ENCODE results near the gene NTHL1. TPM values are rescaled to one million over a fixed set of nuclear protein-coding genes. Genes with fewer than 3 reads are reported as not detected.

Gene NTHL1
- total and polyA plus RNA-seq, 10 of the 15 experiments (the other 5 are each of a cell fraction or from before 2014, with no cell fraction given), result 0.85 to 54.7 (median 39.0) TPM

GRCh38 chr16:2078691-2079090 lies 31.1 kb upstream of the NTHL1 start (continued):
- TF ChIP-seq ZBTB40 (IDR thresholded peaks at IDR 0.05; ENCODE audit: borderline replicate concordance), result no peak
- TF ChIP-seq BCL11A (IDR thresholded peaks at IDR 0.05; ENCODE audit: low read depth, low read length), result no peak
- no peak for TF ChIP-seq ZNF24 (IDR thresholded peaks at IDR 0.05)
- no peak for TF ChIP-seq BRCA1 (IDR thresholded peaks at IDR 0.05; ENCODE audit: low read depth, low read length)
- no peak for TF ChIP-seq IKZF1 (conservative IDR thresholded peaks at IDR 0.05)

GRCh38 chr16:2078096-2078495 lies 30.5 kb upstream of the NTHL1 start:
- no peaks in the 10 kb centered on the region for H3K79me2 ChIP-seq (ENCODE audit: control insufficient read depth, insufficient read depth, low read length)
- no peak overlapping the region for H3K9ac ChIP-seq (ENCODE audit: control insufficient read depth, insufficient read depth, low read length)
- TF ChIP-seq PKNOX1 (IDR thresholded peaks at IDR 0.05), result no peak
- no peak for TF ChIP-seq CHD2 (IDR thresholded peaks at IDR 0.05; ENCODE audit: borderline replicate concordance, low read depth, low read length)
- TF ChIP-seq BHLHE40 (IDR thresholded peaks at IDR 0.05; ENCODE audit: borderline replicate concordance in 1 of 2, low read depth in 2 of 2, low read length in 1 of 2), result no peak
- TF ChIP-seq FOS (IDR thresholded peaks at IDR 0.05; ENCODE audit: borderline replicate concordance, extremely low read depth, insufficient read length), result no peak
- TF ChIP-seq SRF (IDR thresholded peaks at IDR 0.05; ENCODE audit: low read depth in 2 of 2, low read length in 2 of 2), result no peak
- no peak for TF ChIP-seq ZBED1 (IDR thresholded peaks at IDR 0.05; ENCODE audit: borderline replicate concordance)
- TF ChIP-seq PML (IDR thresholded peaks at IDR 0.05; ENCODE audit: low read length), result no peak
- no peak for TF ChIP-seq DPF2 (IDR thresholded peaks at IDR 0.05)
- TF ChIP-seq JUND (IDR thresholded peaks at IDR 0.05; ENCODE audit: low read depth, low read length), result no peak
- no peak for TF ChIP-seq CBX5 (IDR thresholded peaks at IDR 0.05; ENCODE audit: low read depth)
- no peaks in the 10 kb centered on the region for H3K4me1 ChIP-seq (ENCODE audit: control insufficient read depth, insufficient read depth, low read length)
- no peak for DNase-seq (ENCODE audit: low read depth, low spot score)
- H2AFZ ChIP-seq (ENCODE audit: control insufficient read depth, low read depth, low read length), result no peak overlapping the region
- SMC1A ChIA-PET (ENCODE audit: uncharacterized antibody, unreplicated experiment), result no interaction called here
- POLR2A ChIA-PET, result no interaction called here
- H3K27me3 ChIP-seq (replicated peaks in 1 of 2; ENCODE audit: control insufficient read depth in 2 of 2, insufficient read depth in 2 of 2, low read length in 1 of 2), result no peaks in the 10 kb centered on the region
- 97% methylated on average over 5 of the region's 7 CpGs for WGBS (ENCODE audit: insufficient coverage, insufficient replicate concordance, low lambda C conversion rate, missing lambda C conversion rate)
- peaks cover 0 to 7% of the 10 kb centered on the region in 2 experiments; a peak in 2 of 4 replicates for H3K36me3 ChIP-seq (ENCODE audit: control insufficient read depth in 2 of 2, insufficient read depth in 2 of 2, low read length in 1 of 2)
- RAD21 ChIA-PET (ENCODE audit: unreplicated experiment), result no interaction called here
- no TSS peak for BruUV-seq (replicated peaks)
- in situ Hi-C loops (cut with MboI) (no loop called here), intact Hi-C loops (cut with micrococcal nuclease; ENCODE audit: unreplicated experiment) (no loop called here)
- no peaks in the 10 kb centered on the region for H4K20me1 ChIP-seq (ENCODE audit: control insufficient read depth, insufficient read depth)
- no peaks in the 10 kb centered on the region for H3K9me3 ChIP-seq (replicated peaks; ENCODE audit: control insufficient read depth, insufficient read depth, low read length)
- CTCF ChIA-PET, result no interaction called here
- no peak overlapping the region for H3K27ac ChIP-seq (ENCODE audit: control insufficient read depth, insufficient read depth)
- no peak overlapping the region for H3K4me3 ChIP-seq
- no peak overlapping the region for H3K4me2 ChIP-seq (ENCODE audit: control insufficient read depth, insufficient read depth)
- ATAC-seq, result no peak
- FAIRE-seq, result no peak
